COR-L47 (cell line): ENCODE measurements around the gene TTC9.

Experiments used
- DNase-seq: peaks from one replicate; lab custom pipeline; 2025; lab: John Stamatoyannopoulos, UW

The TTC9 gene

GRCh38 chr14:70641548-70642302, at the start of gene TTC9:
TTC9 (plus strand) TSS chr14:70641916; CDS start chr14:70642130, 214 bp downstream.
- DNase-seq, result no peak

GRCh38 chr14:70594461-70594860, 47.3 kb upstream of the TTC9 start:
- DNase-seq, result no peak

GRCh38 chr14:70595443-70596185, 46.1 kb upstream of the TTC9 start:
- no peak for DNase-seq

DNA sequence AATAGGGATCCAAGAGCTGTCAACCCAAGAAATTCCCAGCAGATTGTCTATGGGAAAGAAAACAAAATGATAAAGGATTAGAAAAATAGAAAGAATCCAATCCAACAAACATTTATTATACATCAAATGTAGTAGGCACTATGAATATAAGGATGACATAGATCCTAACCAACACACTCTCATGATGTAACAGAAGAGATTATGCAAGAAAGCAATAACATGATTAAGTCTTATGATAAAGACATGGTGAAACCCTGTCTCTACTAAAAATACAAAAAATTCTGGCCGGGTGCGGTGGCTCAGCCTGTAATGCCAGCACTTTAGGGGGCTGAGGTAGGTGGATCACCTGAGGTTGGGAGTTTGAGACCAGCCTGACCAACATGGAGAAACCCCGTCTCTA, 44.0 kb upstream of the TTC9 start:
- no peak for DNase-seq

DNA sequence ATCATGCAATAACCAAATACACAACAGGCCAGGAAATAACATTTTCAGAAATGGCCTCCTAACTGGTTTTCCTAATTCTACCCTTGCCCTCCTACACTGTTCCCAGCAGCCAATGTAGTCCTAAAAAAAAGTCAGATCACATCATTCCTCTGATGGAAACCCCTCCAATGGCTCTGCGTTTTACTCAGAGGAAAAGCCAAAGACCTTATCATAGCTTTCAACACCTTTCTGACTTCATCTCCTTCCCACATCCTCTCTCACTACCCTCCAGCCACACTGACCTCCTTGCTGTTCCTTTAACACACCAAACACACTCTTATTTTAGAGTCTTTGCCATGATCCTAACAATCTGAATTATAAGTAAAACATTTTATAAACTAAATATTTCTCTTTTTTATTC, 42.4 kb upstream of the TTC9 start:
- no peak for DNase-seq

- DNase-seq, result peak; percentile 95
These were observed 41.1 kb upstream of the TTC9 start, which contains the start of gene MED6 for GRCh38 chr14:70600382-70601157. MED6 (minus strand) TSS chr14:70600655; CDS start chr14:70600637, 18 bp downstream.

DNA sequence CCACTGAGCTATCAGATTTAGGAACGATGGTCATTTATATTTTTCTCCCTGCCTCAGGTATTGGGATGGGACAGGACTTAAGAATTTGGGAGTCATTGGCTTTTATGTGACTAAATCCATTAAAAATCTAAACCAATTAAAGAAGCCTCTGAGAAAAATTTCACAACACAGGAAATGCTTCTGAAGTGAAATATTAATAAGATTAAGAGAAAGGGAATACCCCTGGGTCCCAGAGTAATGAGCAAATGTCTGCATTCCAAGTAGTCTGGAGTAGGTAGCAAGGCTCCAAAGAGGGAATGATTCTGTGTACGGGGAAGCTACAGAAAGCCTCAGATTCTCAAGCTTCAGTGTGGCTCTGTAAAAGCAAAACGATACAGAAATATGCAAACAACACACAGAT, 40.6 kb upstream of the TTC9 start:
- DNase-seq, result no peak

DNA sequence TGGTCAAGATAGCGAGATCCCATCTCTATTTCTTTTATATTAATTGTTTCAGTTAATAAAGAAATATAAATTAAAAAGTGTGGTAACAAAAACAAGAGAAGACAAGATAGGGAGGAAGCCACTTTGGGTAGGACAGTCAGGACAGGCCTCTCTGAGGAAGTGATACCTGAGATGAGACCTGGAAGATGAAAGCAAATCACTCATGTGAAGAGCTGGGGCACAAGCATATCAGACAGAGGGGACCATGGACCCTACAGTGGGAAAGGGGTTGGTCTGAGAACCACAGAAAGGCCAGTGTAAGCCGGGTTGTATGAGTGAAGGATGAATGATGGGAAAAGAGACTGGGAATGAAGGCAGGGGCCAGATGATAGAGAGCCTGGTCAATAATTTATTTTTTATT, 39.5 kb upstream of the TTC9 start:
- DNase-seq, result no peak

DNA sequence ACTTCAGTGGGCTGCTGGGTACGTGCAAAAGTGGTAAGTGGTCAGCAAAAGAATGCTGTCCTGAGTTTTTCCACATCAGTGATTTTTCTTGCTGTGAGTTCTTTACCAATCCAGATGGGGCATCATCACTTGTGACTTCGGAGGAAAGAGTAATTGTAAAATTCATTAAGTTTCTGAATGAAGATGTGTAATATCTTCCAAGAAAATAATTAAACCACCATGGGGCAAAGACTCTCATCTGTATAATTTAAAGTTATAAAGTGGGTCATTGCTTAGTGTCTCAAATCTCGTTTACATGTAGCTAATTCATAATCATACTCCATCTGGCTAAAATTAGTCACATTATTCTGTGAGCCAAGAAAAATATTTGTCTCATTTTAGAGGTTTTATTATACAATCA, 30.5 kb upstream of the TTC9 start:
- no peak for DNase-seq

DNA sequence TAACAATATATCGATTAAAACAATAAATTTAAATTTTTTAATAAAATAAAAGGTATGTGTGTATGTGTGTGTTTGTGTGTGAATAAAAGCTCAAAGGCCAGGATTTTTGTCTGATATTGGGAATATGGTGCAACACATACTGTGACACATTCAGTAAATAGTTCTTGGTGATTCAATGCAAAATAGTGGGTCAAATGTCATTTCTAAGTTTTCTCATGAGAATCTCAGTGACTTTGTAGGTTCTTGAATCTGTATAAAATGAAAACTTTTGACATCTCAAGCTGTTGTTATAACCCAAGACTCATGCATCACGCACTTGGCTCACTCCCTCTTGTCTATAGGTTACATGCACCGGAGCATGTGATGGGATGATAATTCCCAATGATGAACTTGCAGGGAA, 25.1 kb upstream of the TTC9 start:
- no peak for DNase-seq

- DNase-seq, result no peak
These were observed 23.4 kb upstream of the TTC9 start for GRCh38 chr14:70618314-70618713.

DNA sequence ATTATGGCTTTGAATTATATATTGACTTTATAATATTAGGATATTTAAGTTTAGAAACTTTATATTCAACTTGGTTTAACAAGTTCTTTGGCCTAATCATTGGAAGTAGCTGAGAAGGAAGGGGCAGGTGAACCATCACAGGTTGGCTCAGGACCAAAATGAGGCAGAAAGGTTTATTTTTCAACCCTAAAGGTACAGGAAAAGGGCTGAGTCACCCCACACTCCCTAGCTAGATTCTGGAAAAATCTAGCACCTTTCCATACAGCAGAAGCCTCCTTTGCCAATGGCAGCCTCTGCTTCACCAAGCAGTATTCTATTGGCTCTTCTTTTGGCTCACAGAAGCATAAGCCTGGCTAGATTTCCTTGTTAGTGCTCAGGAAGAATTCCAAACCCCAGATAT, 22.0 kb upstream of the TTC9 start:
- DNase-seq, result no peak

DNA sequence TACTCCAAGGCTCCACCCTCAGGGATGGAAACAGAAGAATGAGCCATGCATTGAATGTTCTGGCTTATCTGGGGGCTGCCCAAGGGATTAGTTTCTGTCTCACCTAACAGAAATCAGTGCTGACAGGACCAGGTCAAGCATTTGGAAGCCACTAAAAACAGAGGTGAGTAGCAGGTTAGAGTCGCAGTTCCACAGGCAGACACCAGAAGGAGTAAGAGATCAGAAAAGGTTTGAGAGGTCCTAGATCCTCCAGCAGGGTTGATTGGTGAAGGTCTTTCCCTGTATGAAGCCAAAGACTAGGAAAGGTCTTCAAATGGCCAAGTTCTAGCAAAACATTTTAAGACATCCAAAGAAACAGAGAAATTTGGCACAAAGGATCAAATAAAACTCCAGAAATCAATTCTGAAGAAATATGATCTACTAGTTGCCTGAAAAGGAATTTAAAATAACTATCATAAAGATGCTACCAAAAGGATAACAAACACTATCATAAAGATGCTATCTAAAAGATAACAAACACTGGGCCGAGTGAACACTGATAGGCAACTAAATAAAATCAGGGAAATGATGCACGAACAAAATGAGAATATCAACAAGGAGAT, 19.5 kb upstream of the TTC9 start:
- DNase-seq, result peak; percentile 31

DNA sequence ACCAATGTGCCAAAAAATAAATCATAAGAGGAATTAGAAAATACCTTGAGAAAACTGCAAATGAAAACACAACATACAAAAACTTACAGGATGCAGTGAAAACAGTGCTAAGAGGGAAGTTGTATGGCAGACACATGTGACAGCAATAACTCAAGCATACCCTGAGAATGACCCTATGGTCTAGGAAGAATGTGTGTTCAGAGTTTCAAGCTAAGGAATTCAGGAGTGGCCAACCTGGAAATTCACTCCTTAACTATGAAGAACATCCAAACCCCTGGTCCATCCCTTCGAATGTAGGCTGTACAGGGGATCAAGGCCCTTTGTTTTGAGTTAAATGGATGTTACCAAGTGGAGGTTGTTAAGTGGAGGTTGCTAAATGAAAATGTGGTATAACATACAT, 16.7 kb upstream of the TTC9 start:
- DNase-seq, result no peak

- no peak for DNase-seq
These were observed 9.8 kb upstream of the TTC9 start for GRCh38 chr14:70631948-70632347.

GRCh38 chr14:70635971-70636595, 5.6 kb upstream of the TTC9 start:
- no peak for DNase-seq

DNA sequence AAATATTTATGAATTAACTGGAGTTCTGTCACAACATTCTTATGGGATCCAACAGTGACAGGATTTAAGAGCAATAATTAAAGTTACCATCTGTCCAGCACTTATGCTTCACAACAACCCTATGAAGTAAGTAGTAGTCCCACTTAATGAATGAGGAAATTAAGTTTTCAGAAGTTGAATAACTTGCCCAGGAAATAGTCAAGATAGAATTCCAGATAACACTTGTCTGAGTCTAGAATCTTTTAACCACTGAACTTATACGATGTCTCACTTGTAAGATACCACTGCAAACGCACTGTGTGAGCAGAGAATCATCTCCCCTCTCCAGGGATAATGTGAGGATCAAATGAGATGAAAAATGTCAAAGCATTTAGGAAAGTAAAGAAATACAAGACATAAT, 3.3 kb upstream of the TTC9 start:
- DNase-seq, result no peak

DNA sequence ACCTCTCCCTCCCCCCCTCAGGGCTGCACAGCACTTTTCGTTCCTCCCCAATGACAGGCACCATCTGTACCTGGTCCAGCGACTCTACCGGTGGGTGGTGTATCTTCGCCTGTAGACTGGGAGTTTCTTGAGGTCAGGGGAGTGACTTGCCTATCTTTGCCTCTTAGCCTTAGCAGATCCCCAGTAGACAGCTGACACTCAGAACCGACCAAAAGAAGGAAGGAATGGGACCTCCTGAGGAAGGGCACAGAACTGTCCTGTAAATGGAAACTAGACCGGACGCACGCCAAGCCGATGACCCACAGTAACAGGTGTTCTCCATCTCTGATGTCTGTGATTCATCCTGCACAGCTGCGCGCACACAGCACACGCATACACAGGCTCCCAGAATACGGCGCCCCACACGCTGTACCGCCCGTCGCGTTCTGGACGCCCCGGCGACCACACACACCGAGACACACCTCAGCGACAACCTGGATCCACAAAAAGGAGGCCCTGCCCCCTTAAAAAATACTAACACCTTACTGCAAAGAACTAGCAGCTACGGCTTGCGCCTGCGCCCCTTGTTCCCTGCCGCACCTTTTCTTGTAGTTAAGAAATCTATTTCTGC, 673 bp upstream of the TTC9 start:
- peak; percentile 48 for DNase-seq

GRCh38 chr14:70642303-70643235, 853 bp downstream of the TTC9 start:
- DNase-seq, result no peak

GRCh38 chr14:70643967-70644366, 2.3 kb downstream of the TTC9 start:
- DNase-seq, result no peak
